Cardiac muscle cell (in vitro differentiated cells and primary cell): Measurements from ENCODE around the gene RFX3. TPM values are rescaled to one million over a fixed set of nuclear protein-coding genes. Genes with fewer than 3 reads are reported as not detected.

ENCODE experiments used
- DNase-seq, 2 donors: peaks; one replicate each; pipeline versions ENCODE4 v3.0.0 to v3.0.0-alpha.2; 2010 to 2017; ENCODE audit warnings: low read depth in 1 of 2, low spot score in 1 of 2
- H3K27ac ChIP-seq: fragments of 200-600 bp; sonication (generic); 2 replicates; pipeline ENCODE4 v1.5.1; 2016
- H3K27me3 ChIP-seq: fragments of 200-600 bp; sonication (generic); 2 replicates; pipeline ENCODE4 v1.6.0; 2016; ENCODE audit warnings: control low read depth
- H3K36me3 ChIP-seq: fragments of 200-600 bp; sonication (generic); 2 replicates; pipeline ENCODE4 v1.5.1; 2016; ENCODE audit warnings: control low read depth
- H3K4me1 ChIP-seq: fragments of 200-600 bp; sonication (generic); 2 replicates; pipeline ENCODE4 v1.8.1; 2017; ENCODE audit warnings: low read depth, mild to moderate bottlenecking, mixed run types
- H3K4me3 ChIP-seq: fragments of 200-600 bp; sonication (generic); 2 replicates; pipeline ENCODE4 v1.5.1; 2016; ENCODE audit warnings: mild to moderate bottlenecking
- H3K9me3 ChIP-seq: fragments of 200-600 bp; sonication (generic); 2 replicates; pipeline ENCODE4 v1.5.1; 2017; ENCODE audit warnings: low read depth, mild to moderate bottlenecking, control low read depth
- polyA plus RNA-seq: library from polyadenylated mRNA; unstranded; fragments of >200 nt; fragmentation: Nextera tagmentation; extraction: Ambion mirVana; gene quantifications from 2 replicates; pipeline ENCODE4 v1.2.1, GENCODE V29; 2016
- total RNA-seq: library from RNA; depleted of rRNA; stranded (reverse); fragments of >200 nt; gene quantifications from 2 replicates; pipeline ENCODE4 v1.2.3, GENCODE V29; 2016
- TF ChIP-seq, protein P1 (sequence below): IDR thresholded peaks from 2 replicates; pipeline ENCODE4 v1.5.1; 2012; ENCODE audit warnings: low read depth, mild to moderate bottlenecking, low read length

Gene RFX3
- total and polyA plus RNA-seq, 2 experiments from 2014 or later, result 6.3 to 9.9 TPM

DNA sequence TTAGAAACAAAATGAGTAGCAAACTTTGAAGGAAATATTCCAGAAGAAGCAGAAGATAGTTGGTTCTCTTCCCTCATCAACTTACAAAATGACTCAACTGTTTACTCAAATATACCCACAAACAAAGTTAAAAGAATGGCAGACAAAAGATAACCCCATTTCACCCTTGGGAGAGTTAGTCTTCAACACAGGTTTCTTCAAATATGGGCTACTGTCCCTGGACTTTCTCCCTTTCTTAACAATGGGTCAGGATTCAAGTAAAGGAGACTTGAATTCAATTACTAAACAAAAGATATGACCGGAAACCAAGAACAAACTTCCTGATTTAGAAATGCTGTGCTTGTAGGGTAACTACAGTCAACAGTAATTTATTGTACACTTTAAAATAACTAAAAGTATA lies 14.2 kb downstream of the RFX3 start:
- Histone ChIP-seq H3K27ac (no peak overlapping the region), H3K4me3 (no peak overlapping the region), H3K4me1 (peaks cover 13% of the 10 kb centered on the region), H3K9me3 (no peaks in the 10 kb centered on the region), H3K36me3 (no peaks in the 10 kb centered on the region), H3K27me3 (no peaks in the 10 kb centered on the region)
- no peak for DNase-seq
- TF ChIP-seq, protein P1, sequence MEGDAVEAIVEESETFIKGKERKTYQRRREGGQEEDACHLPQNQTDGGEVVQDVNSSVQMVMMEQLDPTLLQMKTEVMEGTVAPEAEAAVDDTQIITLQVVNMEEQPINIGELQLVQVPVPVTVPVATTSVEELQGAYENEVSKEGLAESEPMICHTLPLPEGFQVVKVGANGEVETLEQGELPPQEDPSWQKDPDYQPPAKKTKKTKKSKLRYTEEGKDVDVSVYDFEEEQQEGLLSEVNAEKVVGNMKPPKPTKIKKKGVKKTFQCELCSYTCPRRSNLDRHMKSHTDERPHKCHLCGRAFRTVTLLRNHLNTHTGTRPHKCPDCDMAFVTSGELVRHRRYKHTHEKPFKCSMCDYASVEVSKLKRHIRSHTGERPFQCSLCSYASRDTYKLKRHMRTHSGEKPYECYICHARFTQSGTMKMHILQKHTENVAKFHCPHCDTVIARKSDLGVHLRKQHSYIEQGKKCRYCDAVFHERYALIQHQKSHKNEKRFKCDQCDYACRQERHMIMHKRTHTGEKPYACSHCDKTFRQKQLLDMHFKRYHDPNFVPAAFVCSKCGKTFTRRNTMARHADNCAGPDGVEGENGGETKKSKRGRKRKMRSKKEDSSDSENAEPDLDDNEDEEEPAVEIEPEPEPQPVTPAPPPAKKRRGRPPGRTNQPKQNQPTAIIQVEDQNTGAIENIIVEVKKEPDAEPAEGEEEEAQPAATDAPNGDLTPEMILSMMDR, result no peak

DNA sequence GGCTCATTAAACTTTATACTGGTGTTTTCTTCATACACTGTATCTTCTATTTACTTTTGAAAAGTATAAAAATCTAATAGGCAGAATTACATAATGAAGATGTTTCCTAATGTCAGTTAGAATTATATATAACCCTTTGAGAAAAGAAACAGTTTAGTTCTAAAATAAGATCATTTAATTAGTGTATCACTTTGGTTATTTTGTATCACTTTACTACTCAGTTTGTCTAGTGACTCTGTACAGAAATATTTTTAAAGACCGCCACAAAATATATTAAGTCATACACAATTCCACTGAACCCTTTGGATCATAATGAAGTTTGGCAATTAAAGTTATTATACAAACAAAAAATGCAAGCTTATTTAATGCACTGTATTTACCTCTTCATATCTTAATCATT lies 15.0 kb downstream of the RFX3 start:
- TF ChIP-seq, protein P1, result no peak
- Histone ChIP-seq H3K4me1 (peaks cover 13% of the 10 kb centered on the region), H3K27me3 (no peaks in the 10 kb centered on the region), H3K27ac (no peak overlapping the region), H3K36me3 (no peaks in the 10 kb centered on the region), H3K4me3 (no peak overlapping the region), H3K9me3 (no peaks in the 10 kb centered on the region)
- no peak for DNase-seq

DNA sequence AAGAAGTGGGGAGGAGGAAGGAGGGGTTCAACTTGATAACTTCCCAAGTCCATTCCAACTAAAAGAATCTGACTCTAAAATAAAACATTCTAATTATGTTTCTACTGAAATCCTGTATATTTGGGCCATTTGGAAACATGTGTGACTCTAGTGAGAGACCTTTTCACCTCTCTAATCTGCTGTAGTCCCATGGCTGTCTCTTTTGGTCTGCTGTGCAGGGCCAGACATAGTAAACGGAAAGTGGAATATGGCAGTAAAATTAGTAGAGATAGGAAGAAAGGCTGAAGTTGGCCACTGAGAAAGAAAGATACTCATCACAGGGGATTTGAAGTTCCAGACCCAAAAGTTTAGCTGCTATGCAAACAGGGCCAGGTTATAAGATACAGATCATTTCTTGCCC lies 15.9 kb downstream of the RFX3 start:
- H3K27me3 ChIP-seq, result no peaks in the 10 kb centered on the region
- H3K9me3 ChIP-seq, result no peaks in the 10 kb centered on the region
- TF ChIP-seq, protein P1, result no peak
- peaks cover 13% of the 10 kb centered on the region for H3K4me1 ChIP-seq
- H3K36me3 ChIP-seq, result no peaks in the 10 kb centered on the region
- H3K4me3 ChIP-seq, result no peak overlapping the region
- no peak for DNase-seq
- H3K27ac ChIP-seq, result peak overlapping the region; percentile 0

DNA sequence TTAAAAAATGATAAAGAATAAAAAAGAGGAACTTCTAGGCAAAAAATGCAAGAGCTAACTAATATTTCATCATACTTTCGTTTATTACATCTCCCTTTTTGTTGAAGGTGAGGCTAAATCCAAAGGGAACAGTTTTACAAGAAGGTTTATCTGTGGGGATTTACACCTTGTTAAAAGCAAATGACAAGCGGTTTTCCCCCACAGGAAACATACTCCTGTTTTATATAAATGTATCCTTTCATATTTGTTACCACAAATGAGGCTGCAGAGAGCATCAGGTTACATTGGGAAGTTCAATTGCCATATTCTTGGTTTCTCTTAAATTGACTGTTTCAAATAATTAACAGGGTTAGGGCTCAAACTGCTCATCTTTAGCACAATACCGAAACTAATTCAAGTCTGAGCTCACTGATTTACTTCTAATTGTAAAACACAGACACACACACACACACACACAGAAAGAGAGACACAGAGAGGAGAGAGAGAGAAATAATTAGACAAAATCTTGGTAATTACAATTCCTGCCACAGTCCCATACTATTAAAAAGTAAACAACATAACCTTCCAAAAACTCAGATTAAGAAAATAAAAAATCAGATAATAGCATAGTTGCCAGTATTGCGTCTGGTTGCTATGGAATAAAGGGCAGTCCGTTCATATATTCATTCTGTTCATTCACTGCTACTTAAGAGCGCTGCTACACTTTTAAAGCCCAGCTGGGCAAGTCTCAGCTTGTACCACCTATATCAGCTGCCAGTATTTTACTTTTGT lies 17.1 kb downstream of the RFX3 start:
- peak overlapping the region; percentile 24 for H3K27ac ChIP-seq
- H3K27me3 ChIP-seq, result no peaks in the 10 kb centered on the region
- H3K4me1 ChIP-seq, result peaks cover 13% of the 10 kb centered on the region
- DNase-seq, result no peak
- H3K4me3 ChIP-seq, result no peak overlapping the region
- no peaks in the 10 kb centered on the region for H3K9me3 ChIP-seq
- TF ChIP-seq, protein P1, result no peak
- no peaks in the 10 kb centered on the region for H3K36me3 ChIP-seq

DNA sequence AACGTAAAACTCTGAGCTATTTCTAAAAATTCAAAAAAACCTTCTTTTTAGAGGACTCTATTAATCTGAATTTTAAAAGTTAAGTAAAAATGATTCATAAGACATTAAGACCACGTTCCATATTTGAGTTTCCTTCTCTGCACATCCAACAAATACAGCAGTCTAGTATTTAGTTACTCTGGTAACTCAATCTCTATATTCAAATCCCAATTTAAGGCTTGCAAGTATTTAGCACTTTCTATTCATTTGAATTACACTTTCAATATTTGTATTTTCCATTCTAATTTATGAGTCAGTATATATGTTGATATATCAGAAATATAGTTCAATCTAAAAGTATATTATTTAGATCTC lies 17.7 kb downstream of the RFX3 start:
- Histone ChIP-seq H3K27me3 (no peaks in the 10 kb centered on the region), H3K36me3 (no peaks in the 10 kb centered on the region), H3K4me1 (peaks cover 13% of the 10 kb centered on the region), H3K4me3 (no peak overlapping the region), H3K27ac (no peak overlapping the region), H3K9me3 (no peaks in the 10 kb centered on the region)
- TF ChIP-seq, protein P1, result no peak
- DNase-seq, result no peak
